GM19455 (cell line): Measurements from ENCODE around the gene AGPAT1.
"Not testable (repeated sequence)": the region's sequence is repeated elsewhere in the genome, so short reads cannot be mapped to it uniquely, and the experiment has no call there.

ENCODE experiments used
- ATAC-seq: cut with Tn5 transposase; IDR thresholded peaks from one replicate; pipeline ENCODE4 v1.9.1; 2021; ENCODE audit not compliant: unreplicated experiment

The AGPAT1 gene

GRCh38 chr6:32151181-32151862 lies 24.6 kb downstream of the AGPAT1 start:
- ATAC-seq = no peak

GRCh38 chr6:32149932-32150870 lies 25.7 kb downstream of the AGPAT1 start:
- no peak for ATAC-seq

- ATAC-seq = no peak
These were observed 26.7 kb downstream of the AGPAT1 start for GRCh38 chr6:32149092-32149755.

GRCh38 chr6:32148289-32149091 lies 27.4 kb downstream of the AGPAT1 start:
- no peak for ATAC-seq

GRCh38 chr6:32147401-32148132 lies 28.3 kb downstream of the AGPAT1 start:
- no peak for ATAC-seq

GRCh38 chr6:32146687-32147086 lies 29.2 kb downstream of the AGPAT1 start:
- ATAC-seq = no peak

- no peak for ATAC-seq
These were observed 29.6 kb downstream of the AGPAT1 start for GRCh38 chr6:32146287-32146686.

GRCh38 chr6:32144238-32144637 lies 31.6 kb downstream of the AGPAT1 start:
- not testable (repeated sequence) for ATAC-seq

- no peak for ATAC-seq
These were observed 35.4 kb downstream of the AGPAT1 start for GRCh38 chr6:32140420-32141046.

- ATAC-seq = no peak
These were observed 36.3 kb downstream of the AGPAT1 start for GRCh38 chr6:32139590-32139989.

- ATAC-seq = no peak
These were observed 38.4 kb downstream of the AGPAT1 start for GRCh38 chr6:32137454-32137853.

GRCh38 chr6:32133786-32134185 lies 42.1 kb downstream of the AGPAT1 start:
- ATAC-seq = no peak

- no peak for ATAC-seq
These were observed 43.8 kb downstream of the AGPAT1 start for GRCh38 chr6:32132110-32132509.

GRCh38 chr6:32131439-32131948 lies 44.4 kb downstream of the AGPAT1 start:
- no peak for ATAC-seq

GRCh38 chr6:32129297-32130088 lies 46.4 kb downstream of the AGPAT1 start:
- ATAC-seq = no peak

GRCh38 chr6:32128751-32129296 lies 47.1 kb downstream of the AGPAT1 start:
- no peak for ATAC-seq

GRCh38 chr6:32127717-32128592 lies 47.9 kb downstream of the AGPAT1 start, which contains the start of gene ATF6B:
ATF6B (minus strand) TSS chr6:32128246; CDS start chr6:32128207, 39 bp downstream.
- ATAC-seq = peak; percentile 73
